Natural killer cell treated with Interleukin-12 subunit alpha and Interleukin-12 subunit beta and Interleukin-15 and Interleukin-18, amount 100 ng/mL, for 72 hours (primary cell): ENCODE results near the gene MCC. TPM values are rescaled to one million over a fixed set of nuclear protein-coding genes. Genes with fewer than 3 reads are reported as not detected.

Experiments
- ATAC-seq, 2 donors: fragments of 150-1000 bp; cut with Tn5 transposase in 1 of 2; sonication (Bioruptor Pico), chemical (Tn5 transposase) in 1 of 2; 2 replicates each; pipeline ENCODE4 v1.10.0; 2021
- DNase-seq: peaks from one replicate; pipeline ENCODE4 v3.0.0; 2022; ENCODE audit warnings: low spot score
- H3K27ac Mint-ChIP-seq, 2 donors: 1 replicate in 1 of 2; 2 replicates in 1 of 2; pipeline ENCODE4 v1.8.0; 2022; ENCODE audit warnings: mixed read lengths in 2 of 2, mild to moderate bottlenecking in 1 of 2, moderate library complexity in 1 of 2
- H3K27me3 Mint-ChIP-seq, 2 donors: 1 replicate in 1 of 2; 2 replicates in 1 of 2; pipeline ENCODE4 v1.8.0; 2022; ENCODE audit warnings: mixed read lengths in 2 of 2
- H3K36me3 Mint-ChIP-seq: one replicate; pipeline ENCODE4 v1.8.0; 2022; ENCODE audit warnings: mixed read lengths
- H3K4me1 Mint-ChIP-seq, 2 donors: 1 replicate in 1 of 2; 2 replicates in 1 of 2; pipeline ENCODE4 v1.8.0; 2022; ENCODE audit warnings: low read depth in 2 of 2, mixed read lengths in 2 of 2, mild to moderate bottlenecking in 1 of 2
- H3K4me3 Mint-ChIP-seq: one replicate; pipeline ENCODE4 v1.8.0; 2022; ENCODE audit warnings: mixed read lengths
- H3K9me3 Mint-ChIP-seq: 2 replicates; pipeline ENCODE4 v1.8.0; 2022; ENCODE audit warnings: mixed read lengths
- total RNA-seq, 2 donors: library from RNA; stranded (reverse); gene quantifications; one replicate each; pipeline ENCODE4 v1.2.3, GENCODE V29; 2022

MCC gene
- total RNA-seq, 2 donors from 2014 or later = 0.45 to 3.8 TPM

DNA sequence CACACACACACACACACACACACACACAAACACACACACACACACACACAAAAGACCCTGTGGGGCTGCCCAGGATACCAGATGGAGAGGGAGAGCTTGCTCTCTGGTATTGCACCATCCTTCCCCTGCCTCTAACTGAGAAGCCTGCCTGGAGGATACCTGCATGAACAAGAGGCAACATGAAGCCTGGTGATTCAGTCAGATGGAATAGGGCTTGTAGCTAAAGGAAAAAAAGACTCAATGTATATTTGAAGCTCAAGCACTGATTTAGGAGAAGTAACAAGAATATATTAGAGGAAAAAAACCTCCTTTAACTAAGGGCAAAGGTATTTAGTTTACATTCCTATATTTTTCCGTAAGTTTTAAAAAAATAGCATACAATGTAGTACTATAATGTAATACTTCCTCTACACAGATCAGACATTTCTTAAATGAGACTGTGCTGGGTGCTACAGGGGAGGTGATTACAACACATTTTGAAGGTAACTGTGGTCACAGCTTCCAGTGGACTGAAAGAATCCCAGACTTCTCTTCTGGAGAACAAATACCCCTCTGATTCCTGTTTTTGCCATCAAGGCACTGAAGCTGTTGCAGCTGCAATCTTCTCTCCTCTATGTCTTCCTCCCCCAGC, 342.4 kb downstream of the MCC start:
- Mint-ChIP-seq H3K4me1 (no peaks in the 10 kb centered on the region), H3K36me3 (no peaks in the 10 kb centered on the region), H3K27ac (no peak overlapping the region), H3K4me3 (no peak overlapping the region), H3K27me3 (peaks cover 17 to 21% of the 10 kb centered on the region in 2 donors), H3K9me3 (no peaks in the 10 kb centered on the region)
- DNase-seq = no peak
- no peak for ATAC-seq

DNA sequence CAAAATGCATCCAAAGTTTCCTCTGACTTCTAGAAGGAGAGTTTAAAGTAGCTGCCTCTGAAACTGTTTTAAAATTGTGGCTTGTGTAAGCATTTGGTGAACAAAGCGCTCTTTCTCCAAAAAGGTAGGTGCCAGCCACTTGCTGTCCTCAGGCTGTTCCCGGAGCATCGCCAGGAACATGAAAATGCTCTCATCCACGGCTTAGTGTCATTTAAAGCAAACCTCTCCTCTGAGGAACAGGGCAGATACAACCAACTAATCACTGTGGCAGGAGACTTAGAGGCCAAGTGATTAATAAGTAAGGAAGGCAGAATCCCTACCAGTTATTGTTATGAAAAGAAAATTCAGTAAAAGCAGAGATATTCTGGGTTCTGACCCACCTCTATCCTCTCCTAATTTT, 346.1 kb downstream of the MCC start:
- Mint-ChIP-seq H3K36me3 (no peaks in the 10 kb centered on the region), H3K4me3 (no peak overlapping the region), H3K27me3 (peaks cover 6 to 17% of the 10 kb centered on the region in 2 donors), H3K27ac (no peak overlapping the region), H3K9me3 (no peaks in the 10 kb centered on the region), H3K4me1 (no peaks in the 10 kb centered on the region)
- DNase-seq (no peak), ATAC-seq (no peak)

- H3K27ac Mint-ChIP-seq = no peak overlapping the region
- peaks cover 6 to 14% of the 10 kb centered on the region in 2 donors for H3K27me3 Mint-ChIP-seq
- H3K9me3 Mint-ChIP-seq = no peaks in the 10 kb centered on the region
- no peaks in the 10 kb centered on the region for H3K36me3 Mint-ChIP-seq
- DNase-seq = no peak
- no peaks in the 10 kb centered on the region for H3K4me1 Mint-ChIP-seq
- ATAC-seq = no peak
- H3K4me3 Mint-ChIP-seq = no peak overlapping the region
Observed at GRCh38 chr5:113140837-113141671, 347.2 kb downstream of the MCC start.

DNA sequence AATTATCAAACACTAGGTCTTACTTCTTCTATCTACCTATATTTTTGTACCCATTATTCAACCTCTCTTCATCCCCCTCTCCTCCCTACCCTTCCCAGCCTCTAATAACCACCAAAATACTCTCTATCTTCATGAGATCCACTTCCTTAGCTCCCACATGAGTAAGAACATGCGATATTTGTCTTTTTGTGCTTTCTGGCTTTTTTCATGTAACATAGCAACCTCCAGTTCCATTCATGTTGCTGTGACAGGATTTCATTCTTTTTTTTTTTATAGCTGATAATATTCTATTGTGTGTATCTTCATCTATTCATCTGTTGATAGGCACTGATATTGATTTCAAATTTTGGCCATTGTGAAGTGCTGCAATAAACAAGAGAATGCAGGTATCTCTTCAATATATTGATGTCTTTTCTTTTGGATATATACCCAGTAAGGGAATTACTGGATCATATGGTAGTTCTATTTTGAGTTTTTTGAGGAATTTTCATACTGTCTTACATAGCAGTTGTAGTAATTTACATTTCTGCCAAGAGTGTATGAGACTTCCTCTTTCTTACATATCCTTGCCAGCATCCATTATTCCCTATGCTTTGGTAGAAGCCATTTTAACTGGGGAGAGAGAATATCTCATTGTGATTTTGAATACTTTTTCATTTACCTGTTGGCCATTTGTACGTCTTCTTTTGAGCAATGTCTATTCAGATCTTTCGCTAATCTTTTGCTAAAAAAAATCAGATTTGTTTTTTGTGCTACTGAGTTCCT, 354.9 kb downstream of the MCC start:
- DNase-seq (no peak), ATAC-seq (no peak)
- Mint-ChIP-seq H3K9me3 (no peaks in the 10 kb centered on the region), H3K27ac (no peak overlapping the region), H3K27me3 (peaks cover 7 to 12% of the 10 kb centered on the region in 2 donors), H3K4me1 (no peaks in the 10 kb centered on the region), H3K4me3 (no peak overlapping the region), H3K36me3 (no peaks in the 10 kb centered on the region)

- no peaks in the 10 kb centered on the region for H3K36me3 Mint-ChIP-seq
- DNase-seq (no peak), ATAC-seq (no peak)
- no peak overlapping the region for H3K27ac Mint-ChIP-seq
- H3K4me3 Mint-ChIP-seq = no peak overlapping the region
- H3K27me3 Mint-ChIP-seq = peaks cover 10 to 15% of the 10 kb centered on the region in 2 donors
- no peaks in the 10 kb centered on the region for H3K4me1 Mint-ChIP-seq
- no peaks in the 10 kb centered on the region for H3K9me3 Mint-ChIP-seq
Observed at GRCh38 chr5:113132564-113132963, 355.7 kb downstream of the MCC start.

- H3K36me3 Mint-ChIP-seq = no peaks in the 10 kb centered on the region
- peaks cover 19 to 26% of the 10 kb centered on the region in 2 donors for H3K27me3 Mint-ChIP-seq
- peaks cover 4% of the 10 kb centered on the region for H3K9me3 Mint-ChIP-seq
- no peak overlapping the region for H3K27ac Mint-ChIP-seq
- no peaks in the 10 kb centered on the region for H3K4me1 Mint-ChIP-seq
- DNase-seq (no peak), ATAC-seq (no peak)
- no peak overlapping the region for H3K4me3 Mint-ChIP-seq
Observed at GRCh38 chr5:113128641-113129330, 359.5 kb downstream of the MCC start.

- no peak overlapping the region for H3K4me3 Mint-ChIP-seq
- peaks cover 4% of the 10 kb centered on the region for H3K9me3 Mint-ChIP-seq
- no peak overlapping the region for H3K27ac Mint-ChIP-seq
- no peaks in the 10 kb centered on the region for H3K36me3 Mint-ChIP-seq
- no peaks in the 10 kb centered on the region for H3K4me1 Mint-ChIP-seq
- no peak for ATAC-seq
- H3K27me3 Mint-ChIP-seq = peaks cover 20 to 31% of the 10 kb centered on the region in 2 donors
- no peak for DNase-seq
Observed at GRCh38 chr5:113128082-113128481, 360.2 kb downstream of the MCC start.

- no peak overlapping the region for H3K4me3 Mint-ChIP-seq
Observed at GRCh38 chr5:113127021-113127420, 361.2 kb downstream of the MCC start.

DNA sequence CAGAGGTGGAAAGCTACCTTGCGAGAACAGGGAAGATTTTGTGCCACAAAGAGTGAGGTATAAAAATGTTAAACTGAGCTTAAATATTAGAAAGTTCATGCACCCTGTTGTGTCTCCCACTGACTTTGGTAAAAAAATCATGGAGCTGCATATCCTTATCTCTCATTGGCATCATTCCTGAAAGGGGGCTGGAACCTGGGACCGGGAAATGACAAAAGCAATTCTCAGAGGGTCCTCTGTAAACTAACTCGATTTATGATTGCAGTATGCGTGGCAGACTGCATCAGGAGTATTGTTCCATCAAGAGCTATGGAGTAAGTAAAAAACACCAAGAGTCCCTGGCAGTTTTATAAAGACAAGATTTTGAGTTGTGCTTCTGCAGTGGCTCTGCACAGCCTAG, 362.9 kb downstream of the MCC start:
- no peak for DNase-seq
- H3K27ac Mint-ChIP-seq = no peak overlapping the region
- H3K36me3 Mint-ChIP-seq = no peaks in the 10 kb centered on the region
- H3K4me1 Mint-ChIP-seq = no peaks in the 10 kb centered on the region
- ATAC-seq = no peak
- no peak overlapping the region for H3K4me3 Mint-ChIP-seq
- peaks cover 20 to 31% of the 10 kb centered on the region in 2 donors for H3K27me3 Mint-ChIP-seq
- peaks cover 4% of the 10 kb centered on the region for H3K9me3 Mint-ChIP-seq

More at GRCh38 chr5:113127021-113127420, 361.2 kb downstream of the MCC start:
- no peak for ATAC-seq
- Mint-ChIP-seq H3K36me3 (no peaks in the 10 kb centered on the region), H3K9me3 (peaks cover 4% of the 10 kb centered on the region), H3K4me1 (no peaks in the 10 kb centered on the region), H3K27me3 (peaks cover 20 to 31% of the 10 kb centered on the region in 2 donors), H3K27ac (no peak overlapping the region)
- no peak for DNase-seq

- H3K27ac Mint-ChIP-seq = no peak overlapping the region
- H3K4me3 Mint-ChIP-seq = no peak overlapping the region
- no peak for DNase-seq
- no peaks in the 10 kb centered on the region for H3K4me1 Mint-ChIP-seq
- no peaks in the 10 kb centered on the region for H3K36me3 Mint-ChIP-seq
- ATAC-seq = no peak
- H3K27me3 Mint-ChIP-seq = peaks cover 20 to 31% of the 10 kb centered on the region in 2 donors
- H3K9me3 Mint-ChIP-seq = peaks cover 4% of the 10 kb centered on the region
Observed at GRCh38 chr5:113124914-113125313, 363.3 kb downstream of the MCC start.

DNA sequence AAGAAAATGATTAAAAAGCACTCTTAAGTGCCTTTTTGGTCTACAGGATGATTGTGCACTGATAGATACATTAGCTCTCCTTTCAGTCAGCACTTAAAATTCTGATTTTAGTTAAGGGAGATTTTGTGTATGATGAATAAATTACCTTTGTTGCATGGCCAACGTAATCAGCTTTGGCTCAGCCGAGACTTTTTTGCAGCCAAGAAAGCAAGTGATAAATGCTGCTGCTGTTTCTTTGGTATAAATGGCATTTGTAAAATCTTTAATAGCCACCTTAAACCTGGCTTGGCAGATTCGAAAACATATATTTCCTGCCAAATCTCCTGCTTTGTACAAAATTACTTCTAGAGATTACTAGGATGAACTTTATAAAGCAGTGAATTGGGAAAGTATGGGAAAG, 364.0 kb downstream of the MCC start:
- peaks cover 4% of the 10 kb centered on the region for H3K9me3 Mint-ChIP-seq
- no peaks in the 10 kb centered on the region for H3K4me1 Mint-ChIP-seq
- H3K36me3 Mint-ChIP-seq = no peaks in the 10 kb centered on the region
- no peak for ATAC-seq
- peaks cover 17 to 31% of the 10 kb centered on the region in 2 donors for H3K27me3 Mint-ChIP-seq
- H3K4me3 Mint-ChIP-seq = no peak overlapping the region
- H3K27ac Mint-ChIP-seq = no peak overlapping the region
- DNase-seq = no peak

DNA sequence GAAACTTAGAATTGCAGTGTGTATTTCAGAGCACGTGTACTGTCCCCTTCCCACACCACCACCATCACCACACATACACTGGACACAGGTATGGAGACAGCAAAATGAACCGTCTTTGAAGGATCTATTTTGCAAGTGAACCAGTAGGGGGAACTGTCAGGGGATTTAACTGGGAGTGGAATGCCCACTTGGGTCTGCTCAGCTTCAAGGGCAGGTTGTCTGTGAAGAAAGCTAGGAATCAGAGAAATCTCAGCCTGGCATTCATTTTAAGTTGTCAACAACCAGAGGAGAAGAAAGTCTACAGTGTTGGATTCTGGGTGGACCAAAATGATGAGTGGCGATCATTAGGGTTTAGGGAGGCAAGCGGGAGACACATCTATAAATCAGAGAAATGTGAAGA, 364.6 kb downstream of the MCC start:
- H3K4me3 Mint-ChIP-seq = no peak overlapping the region
- no peak for ATAC-seq

GRCh38 chr5:113122053-113122452, 366.2 kb downstream of the MCC start:
- Mint-ChIP-seq H3K4me1 (no peaks in the 10 kb centered on the region), H3K9me3 (peaks cover 2% of the 10 kb centered on the region), H3K27ac (no peak overlapping the region), H3K27me3 (peaks cover 14 to 15% of the 10 kb centered on the region in 2 donors), H3K4me3 (no peak overlapping the region), H3K36me3 (no peaks in the 10 kb centered on the region)
- ATAC-seq (no peak), DNase-seq (no peak)

More for the DNA sequence above, 364.6 kb downstream of the MCC start:
- H3K4me1 Mint-ChIP-seq = no peaks in the 10 kb centered on the region
- H3K9me3 Mint-ChIP-seq = peaks cover 4% of the 10 kb centered on the region
- DNase-seq = no peak
- H3K27ac Mint-ChIP-seq = no peak overlapping the region
- no peaks in the 10 kb centered on the region for H3K36me3 Mint-ChIP-seq
- H3K27me3 Mint-ChIP-seq = peaks cover 16 to 26% of the 10 kb centered on the region in 2 donors
